Measurements from ENCODE around the gene CRYGB.

- TF ChIP-seq CTCF (conservative IDR thresholded peaks at IDR 0.05; ENCODE audit: low read depth, low read length), result no peak
- no peak for TF ChIP-seq EZH2 (IDR thresholded peaks at IDR 0.05; ENCODE audit: borderline replicate concordance, low read depth, low read length, poor library complexity, severe bottlenecking)
These were observed 20.7 kb downstream of the CRYGB start for GRCh38 chr2:208125251-208125650.
